Measurements from ENCODE around the gene COL21A1.

Gene COL21A1

DNA sequence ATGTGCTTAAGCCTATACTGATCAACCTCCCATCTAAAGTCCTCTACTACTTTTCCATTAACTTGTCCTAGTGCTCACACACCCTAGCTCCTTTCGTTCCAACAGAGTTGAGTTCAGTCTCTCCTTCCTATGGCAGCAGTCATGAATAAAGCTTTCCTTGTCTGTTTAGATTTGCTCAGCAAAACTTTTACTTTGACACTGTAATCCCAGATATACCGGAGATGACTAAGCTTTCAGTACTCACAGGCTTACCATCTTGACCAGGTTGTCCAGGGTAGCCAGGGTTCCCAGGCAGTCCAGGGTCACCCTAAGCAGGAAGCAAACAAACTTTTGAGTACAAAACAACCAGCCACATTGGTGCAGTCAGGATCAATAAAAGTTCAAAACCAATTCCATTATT lies 90.7 kb downstream of the COL21A1 start:
- H3K4me3 ChIP-seq (ENCODE audit: low read depth, low read length), result no peak overlapping the region
- in situ Hi-C loops (cut with HindIII; ENCODE audit: low sequenced_read_pairs), result no loop called here
- no peak for DNase-seq (ENCODE audit: low read depth, low spot score)
- TF ChIP-seq, protein P1, sequence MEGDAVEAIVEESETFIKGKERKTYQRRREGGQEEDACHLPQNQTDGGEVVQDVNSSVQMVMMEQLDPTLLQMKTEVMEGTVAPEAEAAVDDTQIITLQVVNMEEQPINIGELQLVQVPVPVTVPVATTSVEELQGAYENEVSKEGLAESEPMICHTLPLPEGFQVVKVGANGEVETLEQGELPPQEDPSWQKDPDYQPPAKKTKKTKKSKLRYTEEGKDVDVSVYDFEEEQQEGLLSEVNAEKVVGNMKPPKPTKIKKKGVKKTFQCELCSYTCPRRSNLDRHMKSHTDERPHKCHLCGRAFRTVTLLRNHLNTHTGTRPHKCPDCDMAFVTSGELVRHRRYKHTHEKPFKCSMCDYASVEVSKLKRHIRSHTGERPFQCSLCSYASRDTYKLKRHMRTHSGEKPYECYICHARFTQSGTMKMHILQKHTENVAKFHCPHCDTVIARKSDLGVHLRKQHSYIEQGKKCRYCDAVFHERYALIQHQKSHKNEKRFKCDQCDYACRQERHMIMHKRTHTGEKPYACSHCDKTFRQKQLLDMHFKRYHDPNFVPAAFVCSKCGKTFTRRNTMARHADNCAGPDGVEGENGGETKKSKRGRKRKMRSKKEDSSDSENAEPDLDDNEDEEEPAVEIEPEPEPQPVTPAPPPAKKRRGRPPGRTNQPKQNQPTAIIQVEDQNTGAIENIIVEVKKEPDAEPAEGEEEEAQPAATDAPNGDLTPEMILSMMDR (IDR thresholded peaks at IDR 0.05; ENCODE audit: low read depth, low read length), result no peak

GRCh38 chr6:56155634-56156141 lies 91.7 kb downstream of the COL21A1 start:
- no peak overlapping the region for H3K4me3 ChIP-seq (ENCODE audit: low read depth, low read length)
- TF ChIP-seq, protein P1 (IDR thresholded peaks at IDR 0.05; ENCODE audit: low read depth, low read length), result no peak
- no peak for DNase-seq (ENCODE audit: low read depth, low spot score)
- in situ Hi-C loops (cut with HindIII; ENCODE audit: low sequenced_read_pairs), result no loop called here

- H3K4me3 ChIP-seq (ENCODE audit: low read depth, low read length), result no peak overlapping the region
- TF ChIP-seq, protein P1 (IDR thresholded peaks at IDR 0.05; ENCODE audit: low read depth, low read length), result no peak
- in situ Hi-C loops (cut with HindIII; ENCODE audit: low sequenced_read_pairs), result no loop called here
- no peak for DNase-seq (ENCODE audit: low read depth, low spot score)
Measured at GRCh38 chr6:56154076-56154475, 93.3 kb downstream of the COL21A1 start.

GRCh38 chr6:56152611-56153010 lies 94.8 kb downstream of the COL21A1 start:
- TF ChIP-seq, protein P1 (IDR thresholded peaks at IDR 0.05; ENCODE audit: low read depth, low read length), result no peak
- DNase-seq (ENCODE audit: low read depth, low spot score), result no peak

GRCh38 chr6:56151609-56152224 lies 95.7 kb downstream of the COL21A1 start:
- TF ChIP-seq, protein P1 (IDR thresholded peaks at IDR 0.05; ENCODE audit: low read depth, low read length), result no peak
- DNase-seq (ENCODE audit: low read depth, low spot score), result no peak
- in situ Hi-C loops (cut with HindIII; ENCODE audit: low sequenced_read_pairs), result no loop called here
- no peak overlapping the region for H3K4me3 ChIP-seq (ENCODE audit: low read depth, low read length)

More at GRCh38 chr6:56152611-56153010, 94.8 kb downstream of the COL21A1 start:
- H3K4me3 ChIP-seq (ENCODE audit: low read depth, low read length), result no peak overlapping the region
- in situ Hi-C loops (cut with HindIII; ENCODE audit: low sequenced_read_pairs), result no loop called here

DNA sequence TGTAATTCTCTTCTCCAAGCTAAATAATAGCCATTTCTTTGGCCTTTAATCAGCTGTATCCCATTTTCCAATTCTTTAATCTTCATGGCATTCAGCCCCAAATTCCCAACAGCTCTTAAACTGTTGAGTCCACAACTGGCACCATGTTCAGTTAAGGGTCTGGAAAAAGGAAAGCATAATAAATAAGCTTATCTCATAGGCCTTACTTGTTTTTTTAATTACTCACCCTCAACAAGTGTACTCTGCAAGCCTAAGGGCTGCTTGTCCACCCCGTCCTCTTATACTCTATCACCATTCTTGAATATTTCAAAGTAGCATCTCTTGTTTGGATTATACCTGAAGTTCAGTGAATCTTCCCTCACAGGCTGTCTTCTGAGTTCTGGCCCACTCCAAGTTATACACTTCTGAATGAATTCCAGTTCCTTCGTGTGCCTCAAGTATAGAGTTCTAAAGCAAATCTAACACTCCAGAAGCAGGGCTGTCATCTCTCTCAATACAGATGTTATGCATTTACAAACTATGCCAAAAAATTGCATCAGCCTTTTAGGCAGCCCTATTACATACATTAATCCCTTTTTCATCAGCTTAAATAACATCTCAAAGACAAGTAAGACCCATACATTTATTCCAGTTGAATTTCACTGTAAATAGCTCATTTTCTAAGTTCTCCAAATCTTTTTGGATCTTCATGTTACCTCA lies 98.7 kb downstream of the COL21A1 start:
- TF ChIP-seq, protein P1 (IDR thresholded peaks at IDR 0.05; ENCODE audit: low read depth, low read length), result no peak
- peak; percentile 47 for DNase-seq (ENCODE audit: low read depth, low spot score)
- no peak overlapping the region for H3K4me3 ChIP-seq (ENCODE audit: low read depth, low read length)
- in situ Hi-C loops (cut with HindIII; ENCODE audit: low sequenced_read_pairs), result no loop called here
